GM12878 (cell line): ENCODE measurements around the gene WDFY4. TPM values are rescaled to one million over a fixed set of nuclear protein-coding genes. Genes with fewer than 3 reads are reported as not detected.

Source experiments
- ATAC-seq: fragments of 200-7000 bp; cut with Tn5 transposase; 3 replicates; pipeline ENCODE4 v1.9.1; 2020; ENCODE audit warnings: mild to moderate bottlenecking, moderate library complexity
- BruUV-seq: library from RNA; stranded (reverse); fragments of 400-500 nt; replicated peaks from 2 replicates; lab custom pipeline; 2021; lab: Mats Ljungman, UMichigan
- CTCF ChIA-PET: fragments of 300-600 bp; sonication (Branson Sonifier 250); formaldehyde crosslinking; extraction: SDS; loops from one replicate; lab custom pipeline; 2021; ENCODE audit warnings: inconsistent platforms; lab: Yijun Ruan, JAX
- POLR2A ChIA-PET: fragments of 350-600 bp; formaldehyde crosslinking; extraction: SDS; loops from one replicate; lab custom pipeline; 2021; ENCODE audit warnings: inconsistent platforms; lab: Charles Lee
- RAD21 ChIA-PET: fragments of 300-600 bp; sonication (Branson Sonifier 250); formaldehyde crosslinking; loops from one replicate; lab custom pipeline; 2023; ENCODE audit warnings: antibody characterized with exemption; ENCODE audit not compliant: unreplicated experiment; lab: Charles Lee
- SMC1A ChIA-PET: fragments of 300-600 bp; sonication (Branson Sonifier 250); formaldehyde crosslinking; loops from one replicate; lab custom pipeline; 2023; ENCODE audit not compliant: unreplicated experiment, uncharacterized antibody; lab: Charles Lee
- DNase-seq: peaks from one replicate; pipeline ENCODE4 v3.0.0-alpha.2; 2011; ENCODE audit warnings: low read depth, low spot score
- FAIRE-seq: peaks from 3 replicates; lab custom pipeline; 2011; peaks lifted over from hg19 to GRCh38; lab: Jason Lieb, UNC
- H2AFZ ChIP-seq: 2 replicates; pipeline ENCODE4 v1.6.0; 2011; ENCODE audit warnings: low read depth, low read length, control low read depth; ENCODE audit not compliant: control insufficient read depth
- H3K27ac ChIP-seq: 2 replicates; pipeline ENCODE4 v1.5.1; 2011; ENCODE audit warnings: control low read depth; ENCODE audit not compliant: control insufficient read depth, insufficient read depth
- H3K27me3 ChIP-seq, 2 experiments: replicated peaks in 1 of 2; 2 replicates each; pipeline versions ENCODE4 v1.6.0 to v1.6.1; 2011; ENCODE audit warnings: low read length in 1 of 2; ENCODE audit not compliant: control insufficient read depth in 2 of 2, insufficient read depth in 2 of 2
- H3K36me3 ChIP-seq, 2 experiments: 2 replicates each; pipeline ENCODE4 v1.5.1; 2011; ENCODE audit warnings: low read length in 1 of 2; ENCODE audit not compliant: control insufficient read depth in 2 of 2, insufficient read depth in 2 of 2
- H3K4me1 ChIP-seq: 2 replicates; pipeline ENCODE4 v1.6.1; 2011; ENCODE audit warnings: mild to moderate bottlenecking, low read length, moderate library complexity, mixed read lengths; ENCODE audit not compliant: control insufficient read depth, insufficient read depth
- H3K4me2 ChIP-seq: 2 replicates; pipeline ENCODE4 v1.6.0; 2011; ENCODE audit warnings: control low read depth; ENCODE audit not compliant: control insufficient read depth, insufficient read depth
- H3K4me3 ChIP-seq: fragments of 200-600 bp; sonication (generic); 2 replicates; pipeline ENCODE4 v1.5.1; 2016
- H3K79me2 ChIP-seq: 2 replicates; pipeline ENCODE4 v1.6.0; 2011; ENCODE audit warnings: low read length; ENCODE audit not compliant: control insufficient read depth, insufficient read depth
- H3K9ac ChIP-seq: 2 replicates; pipeline ENCODE4 v1.8.0; 2011; ENCODE audit warnings: low read length, control low read depth, mixed read lengths; ENCODE audit not compliant: control insufficient read depth, insufficient read depth
- H3K9me3 ChIP-seq: replicated peaks from 3 replicates; pipeline ENCODE4 v1.5.1; 2011; ENCODE audit warnings: mild to moderate bottlenecking, low read length; ENCODE audit not compliant: control insufficient read depth, insufficient read depth
- H4K20me1 ChIP-seq: 2 replicates; pipeline ENCODE4 v1.6.0; 2011; ENCODE audit not compliant: control insufficient read depth, insufficient read depth
- ASH2L ChIP-seq: fragments of 300-600, 200-600 bp; sonication (generic); IDR thresholded peaks from 2 replicates; pipeline ENCODE4 v1.6.1; 2017; ENCODE audit warnings: low read depth, mild to moderate bottlenecking, borderline replicate concordance
- BCL11A ChIP-seq: IDR thresholded peaks from 2 replicates; pipeline ENCODE4 v1.6.1; 2011; ENCODE audit warnings: low read depth, low read length
- CEBPB ChIP-seq, 2 experiments: fragments of 150-350 bp in 1 of 2; IDR thresholded peaks; 2 replicates each; pipeline ENCODE4 v1.6.1; 2012 to 2014; ENCODE audit warnings: low read depth in 2 of 2, low read length in 2 of 2, borderline replicate concordance in 1 of 2, inconsistent platforms in 1 of 2
- CHD1 ChIP-seq: IDR thresholded peaks from 2 replicates; pipeline ENCODE4 v1.6.1; 2012; ENCODE audit warnings: low read depth, low read length, improper control_type of control experiment
- CHD2 ChIP-seq: IDR thresholded peaks from 2 replicates; pipeline ENCODE4 v1.6.1; 2011; ENCODE audit warnings: low read depth, low read length, improper control_type of control experiment, borderline replicate concordance
- CTCF ChIP-seq, 3 experiments: IDR thresholded peaks in 2 of 3; conservative IDR thresholded peaks in 1 of 3; 2 replicates each; pipeline ENCODE4 v1.5.1; 2011; ENCODE audit warnings: low read depth in 3 of 3, low read length in 3 of 3, mild to moderate bottlenecking in 3 of 3, control low read depth in 2 of 3, moderate library complexity in 2 of 3, inconsistent platforms in 1 of 3, mixed read lengths in 1 of 3; ENCODE audit not compliant: control insufficient read depth in 2 of 3, insufficient read depth in 1 of 3; ENCODE audit errors: extremely low read depth in 1 of 3
- DPF2 ChIP-seq: fragments of 450-650 bp; IDR thresholded peaks from 2 replicates; pipeline ENCODE4 v1.6.1; 2017; ENCODE audit warnings: mild to moderate bottlenecking
- E2F4 ChIP-seq: IDR thresholded peaks from 2 replicates; pipeline ENCODE4 v1.6.1; 2012; ENCODE audit warnings: low read depth, low read length, improper control_type of control experiment
- EP300 ChIP-seq, 2 experiments: fragments of 150-350 bp in 1 of 2; IDR thresholded peaks; 2 replicates each; pipeline ENCODE4 v1.6.1; 2011 to 2012; ENCODE audit warnings: low read depth in 2 of 2, low read length in 2 of 2, borderline replicate concordance in 1 of 2, improper control_type of control experiment in 1 of 2, inconsistent platforms in 1 of 2; ENCODE audit not compliant: control insufficient read depth in 1 of 2
- FOS ChIP-seq: IDR thresholded peaks from 3 replicates; pipeline ENCODE4 v1.6.1; 2011; ENCODE audit warnings: borderline replicate concordance; ENCODE audit not compliant: insufficient read length; ENCODE audit errors: extremely low read depth
- IKZF1 ChIP-seq: fragments of 450-650 bp; conservative IDR thresholded peaks from 2 replicates; pipeline ENCODE4 v1.6.1; 2017; ENCODE audit warnings: antibody characterized with exemption, mild to moderate bottlenecking
- MYC ChIP-seq: IDR thresholded peaks from 2 replicates; pipeline ENCODE4 v1.6.1; 2011; ENCODE audit warnings: mild to moderate bottlenecking, low read length, moderate library complexity, inconsistent platforms; ENCODE audit not compliant: insufficient read depth, insufficient replicate concordance, insufficient read length, severe bottlenecking
- NBN ChIP-seq: fragments of 450-650 bp; IDR thresholded peaks from 2 replicates; pipeline ENCODE4 v1.6.1; 2016
- NR2F1 ChIP-seq: fragments of 450-650 bp; conservative IDR thresholded peaks from 2 replicates; pipeline ENCODE4 v1.6.1; 2017; ENCODE audit warnings: mild to moderate bottlenecking
- PAX8 ChIP-seq: fragments of 450-650 bp; IDR thresholded peaks from 2 replicates; pipeline ENCODE4 v1.6.1; 2017; ENCODE audit warnings: mild to moderate bottlenecking, moderate library complexity
- RUNX3 ChIP-seq: IDR thresholded peaks from 2 replicates; pipeline ENCODE4 v1.6.1; 2012; ENCODE audit warnings: low read length, inconsistent platforms
- SP1 ChIP-seq: IDR thresholded peaks from one replicate; pipeline ENCODE4 v1.6.1; 2011; ENCODE audit warnings: low read depth, low read length
- SPI1 ChIP-seq: IDR thresholded peaks from 2 replicates; pipeline ENCODE4 v1.6.1; 2011; ENCODE audit warnings: low read depth, mild to moderate bottlenecking, low read length, moderate library complexity, borderline replicate concordance; ENCODE audit not compliant: insufficient read depth
- WGBS: methylation state at CpG from one replicate; pipeline ENCODE4 v1.1.6; 2016; ENCODE audit warnings: low lambda C conversion rate; ENCODE audit not compliant: insufficient replicate concordance, insufficient coverage; ENCODE audit errors: missing lambda C conversion rate; 5-methylcytosine and 5-hydroxymethylcytosine counted together
- in situ Hi-C: fragments of 300-500 bp; cut with MboI; formaldehyde crosslinking; loops from 9 replicates; pipeline ENCODE4 v1.14.3; 2018; ENCODE audit warnings: mixed read lengths
- intact Hi-C: fragments of 100-400 bp; cut with micrococcal nuclease; formaldehyde crosslinking; loops from one replicate; pipeline ENCODE4 v1.14.2; 2022; ENCODE audit not compliant: unreplicated experiment
- polyA plus RNA-seq, 11 experiments: library from polyadenylated mRNA; depleted of rRNA in 4 of 11; unstranded in 6 of 11; stranded (reverse) in 5 of 11; fragments of >200 nt; fragmentation: Nextera tagmentation in 4 of 11; fragmentation: Illumina TruSeq in 1 of 11; extraction: Ambion mirVana in 4 of 11; extraction: Trizol in 1 of 11; gene quantifications; 1 replicate in 1 of 11; 2 replicates in 10 of 11; pipeline versions ENCODE4 v1.2.1 to v1.2.3, GENCODE V29; 2011 to 2016; ENCODE audit warnings: inconsistent platforms in 2 of 11, missing spikeins in 2 of 11, low read depth in 1 of 11
- total RNA-seq, 4 experiments: library from RNA; depleted of rRNA in 3 of 4; stranded (reverse); fragments of >200 nt in 3 of 4; fragmentation: Illumina TruSeq in 1 of 4; extraction: Trizol in 1 of 4; gene quantifications; 2 replicates each; pipeline versions ENCODE4 v1.2.1 to v1.2.3, GENCODE V29; 2013 to 2021
- TF ChIP-seq, protein P1 (sequence below): IDR thresholded peaks from 2 replicates; pipeline ENCODE4 v1.6.1; 2011; ENCODE audit warnings: low read depth, mild to moderate bottlenecking, low read length, moderate library complexity, borderline replicate concordance; ENCODE audit errors: extremely low read depth
- TF ChIP-seq, protein P2 (sequence below): fragments of 150-350 bp; IDR thresholded peaks from 2 replicates; pipeline ENCODE4 v1.6.1; 2014; ENCODE audit warnings: mild to moderate bottlenecking, low read depth, low read length

The WDFY4 gene
- total and polyA plus RNA-seq, 10 of the 15 experiments (the other 5 are each of a cell fraction or from before 2014, with no cell fraction given), result 13.5 to 132 (median 47.3) TPM

DNA sequence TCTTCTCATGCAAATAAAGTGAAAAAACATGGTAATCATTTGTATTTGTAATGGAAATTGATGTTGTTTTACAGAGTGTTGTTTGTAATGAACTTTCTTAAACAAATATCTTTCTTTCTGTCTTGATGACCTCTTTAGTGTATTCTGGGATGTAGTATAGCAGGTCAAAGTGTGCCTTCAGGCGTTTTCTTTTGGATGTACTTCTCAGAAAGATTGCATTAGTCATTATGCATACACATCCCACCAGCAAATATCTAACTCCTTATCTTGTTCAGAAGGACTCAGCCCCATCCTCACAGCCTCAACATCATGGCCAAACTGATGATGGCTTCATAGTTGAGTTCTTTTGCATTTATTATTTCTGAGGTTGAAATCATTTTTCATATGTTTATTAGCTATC, 130.3 kb downstream of the WDFY4 start (continued):
- no peak for TF ChIP-seq NR2F1
- TF ChIP-seq CHD1, result no peak
- no peak for TF ChIP-seq E2F4

DNA sequence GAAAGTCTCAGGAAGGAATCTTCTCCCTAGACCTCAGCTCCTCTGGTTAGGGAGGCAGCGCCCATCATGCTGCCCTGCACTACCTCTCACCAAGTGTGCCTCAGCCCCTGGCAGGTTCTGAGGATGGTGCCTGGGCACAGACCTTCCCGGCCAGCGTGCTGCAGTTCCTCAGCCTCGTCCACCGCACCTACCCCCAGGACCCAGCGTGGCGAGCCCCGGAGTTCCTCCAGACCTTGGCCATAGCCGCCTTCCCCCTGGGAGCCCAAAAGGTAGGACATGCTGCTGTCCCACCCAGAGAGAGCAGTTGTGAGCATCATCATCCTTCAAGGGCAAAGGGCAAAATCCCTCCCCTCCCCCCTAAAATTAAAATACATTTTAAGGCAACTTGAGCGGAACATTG, 132.5 kb downstream of the WDFY4 start:
- no peak overlapping the region for H2AFZ ChIP-seq
- no peaks in the 10 kb centered on the region for H3K9me3 ChIP-seq
- no peaks in the 10 kb centered on the region for H3K27me3 ChIP-seq
- in situ Hi-C loops (no loop called here), intact Hi-C loops (no loop called here)
- H3K4me3 ChIP-seq, result no peak overlapping the region
- FAIRE-seq (no peak), DNase-seq (no peak), ATAC-seq (no peak)
- SMC1A ChIA-PET, result interaction anchor here (0.8 kb wide), 1 partner anchor 15 kb away, joined by 3 read pairs; no protein-coding TSS in a partner anchor
- no peak overlapping the region for H3K27ac ChIP-seq
- POLR2A ChIA-PET, result no interaction called here
- H3K36me3 ChIP-seq, result peaks cover 23 to 29% of the 10 kb centered on the region in 2 experiments; a peak in 3 of 4 replicates
- TSS peak; percentile 23 for BruUV-seq
- RAD21 ChIA-PET, result no interaction called here
- no peaks in the 10 kb centered on the region for H3K79me2 ChIP-seq
- H3K4me1 ChIP-seq, result no peaks in the 10 kb centered on the region
- CTCF ChIA-PET, result no interaction called here
- no peak overlapping the region for H3K4me2 ChIP-seq
- 91% methylated on average over 10 of the region's 10 CpGs for WGBS
- H3K9ac ChIP-seq, result no peak overlapping the region
- no peaks in the 10 kb centered on the region for H4K20me1 ChIP-seq
- TF ChIP-seq ASH2L (no peak), CHD2 (no peak), SPI1 (no peak), NBN (no peak), RUNX3 (no peak), BCL11A (no peak), SP1 (no peak), CTCF (IDR thresholded peaks at IDR 0.05 in 2 of 3, conservative IDR thresholded peaks at IDR 0.05 in 1 of 3; ENCODE audit: control insufficient read depth in 2 of 3, extremely low read depth in 1 of 3, insufficient read depth in 1 of 3, low read depth in 3 of 3, low read length in 3 of 3) (no peak), DPF2 (no peak), PAX8 (no peak), EP300 (IDR thresholded peaks at IDR 0.05; ENCODE audit: borderline replicate concordance in 1 of 2, control insufficient read depth in 1 of 2, low read depth in 2 of 2, low read length in 2 of 2) (no peak), IKZF1 (no peak), FOS (no peak), CEBPB (IDR thresholded peaks at IDR 0.05; ENCODE audit: borderline replicate concordance in 1 of 2, low read depth in 2 of 2, low read length in 2 of 2) (no peak), MYC (no peak)
- TF ChIP-seq, protein P1, sequence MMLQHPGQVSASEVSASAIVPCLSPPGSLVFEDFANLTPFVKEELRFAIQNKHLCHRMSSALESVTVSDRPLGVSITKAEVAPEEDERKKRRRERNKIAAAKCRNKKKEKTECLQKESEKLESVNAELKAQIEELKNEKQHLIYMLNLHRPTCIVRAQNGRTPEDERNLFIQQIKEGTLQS, result no peak
- TF ChIP-seq, protein P2, sequence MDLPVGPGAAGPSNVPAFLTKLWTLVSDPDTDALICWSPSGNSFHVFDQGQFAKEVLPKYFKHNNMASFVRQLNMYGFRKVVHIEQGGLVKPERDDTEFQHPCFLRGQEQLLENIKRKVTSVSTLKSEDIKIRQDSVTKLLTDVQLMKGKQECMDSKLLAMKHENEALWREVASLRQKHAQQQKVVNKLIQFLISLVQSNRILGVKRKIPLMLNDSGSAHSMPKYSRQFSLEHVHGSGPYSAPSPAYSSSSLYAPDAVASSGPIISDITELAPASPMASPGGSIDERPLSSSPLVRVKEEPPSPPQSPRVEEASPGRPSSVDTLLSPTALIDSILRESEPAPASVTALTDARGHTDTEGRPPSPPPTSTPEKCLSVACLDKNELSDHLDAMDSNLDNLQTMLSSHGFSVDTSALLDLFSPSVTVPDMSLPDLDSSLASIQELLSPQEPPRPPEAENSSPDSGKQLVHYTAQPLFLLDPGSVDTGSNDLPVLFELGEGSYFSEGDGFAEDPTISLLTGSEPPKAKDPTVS, result no peak
